ENCODE measurements around the gene EDIL3.
"Not testable (repeated sequence)": the region's sequence is repeated elsewhere in the genome, so short reads cannot be mapped to it uniquely, and the experiment has no call there.

Gene EDIL3

DNA sequence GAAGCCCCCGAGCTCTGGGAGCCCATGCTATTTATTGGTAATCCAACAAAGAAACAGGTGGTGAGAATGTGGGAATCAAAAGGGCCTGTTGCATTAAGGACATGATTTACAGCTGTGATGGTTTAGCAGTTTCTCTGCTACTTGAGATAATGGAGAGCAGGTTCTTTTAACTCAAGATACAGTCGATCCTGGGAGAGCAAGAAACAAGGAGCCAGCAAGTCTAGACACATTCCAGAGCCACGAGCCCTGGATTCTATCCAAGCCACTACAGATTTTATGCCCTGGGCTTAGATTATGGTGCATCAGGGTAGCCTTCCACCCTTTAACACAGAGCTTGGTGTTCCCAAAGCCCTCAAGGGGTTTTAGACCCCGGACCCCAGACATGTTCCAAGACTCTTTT lies 87.0 kb downstream of the EDIL3 start:
- not testable (repeated sequence) for DNase-seq

DNA sequence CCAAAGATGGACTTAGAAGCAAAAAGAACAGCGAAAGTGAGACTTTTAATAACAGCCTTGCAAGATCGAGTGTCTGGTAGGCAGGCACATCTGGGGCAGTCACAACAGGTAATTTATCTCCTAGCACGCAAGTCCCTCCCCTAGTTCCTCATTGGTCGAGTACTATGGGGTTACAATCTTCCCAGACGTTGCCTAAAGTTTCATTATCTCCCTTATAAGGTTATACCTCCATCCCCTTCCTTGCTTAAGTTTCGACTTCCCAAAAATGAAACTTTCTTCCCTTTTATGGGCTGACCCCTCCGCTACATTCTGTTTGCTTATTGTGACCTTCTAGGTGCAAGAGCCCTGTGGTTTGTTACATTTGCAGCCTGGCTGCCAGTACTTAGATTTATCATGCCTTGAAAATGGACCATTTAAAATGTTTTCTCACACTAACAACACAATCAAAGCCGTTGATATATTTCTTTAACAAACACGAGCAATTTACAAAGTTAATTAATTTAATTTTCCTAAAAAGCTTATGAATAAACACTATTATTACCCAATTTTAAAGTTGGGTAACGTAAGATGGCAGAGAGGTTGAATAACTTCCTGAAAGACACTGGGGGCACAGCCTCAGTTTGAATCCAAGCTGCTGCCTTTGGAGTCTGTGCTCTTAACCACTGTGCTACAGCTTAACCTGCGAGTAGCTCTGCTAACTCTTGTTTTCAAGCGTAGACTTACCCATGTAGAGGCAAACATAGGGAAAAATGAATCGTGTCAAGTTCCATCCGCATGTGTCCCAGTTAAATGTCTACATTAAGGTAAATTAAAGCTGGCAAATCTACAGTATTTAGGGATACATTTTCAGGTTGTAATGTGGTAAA lies 91.7 kb downstream of the EDIL3 start:
- DNase-seq = no peak

DNA sequence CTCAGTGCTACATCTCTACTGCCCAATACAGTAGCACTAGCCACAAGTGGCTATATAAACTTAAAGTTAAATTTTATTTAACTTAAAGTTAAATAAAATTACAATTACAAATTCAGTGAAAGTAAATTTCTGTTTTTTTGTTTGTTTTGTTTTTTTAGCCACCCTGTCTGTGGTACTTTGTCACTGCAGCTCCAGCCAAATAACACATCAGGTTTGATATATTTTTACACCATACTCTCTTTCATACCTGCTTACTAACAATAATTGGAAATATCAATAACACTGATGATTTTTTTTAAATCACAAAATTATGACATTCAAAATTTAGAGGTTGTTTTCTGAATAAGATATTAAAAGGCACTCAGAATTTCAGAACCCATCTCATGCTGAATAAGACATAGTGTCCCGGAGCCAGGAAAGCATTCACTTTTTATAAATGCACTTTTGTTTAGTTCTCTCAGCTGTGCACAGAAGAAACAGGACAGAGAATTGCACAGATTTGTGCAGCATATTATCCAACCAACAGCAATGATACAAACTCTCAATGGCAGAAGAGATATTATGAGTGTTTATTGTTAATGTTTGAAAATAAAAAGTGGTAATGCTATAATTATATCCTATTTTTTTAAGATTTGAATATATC lies 92.6 kb downstream of the EDIL3 start:
- no peak for DNase-seq

DNA sequence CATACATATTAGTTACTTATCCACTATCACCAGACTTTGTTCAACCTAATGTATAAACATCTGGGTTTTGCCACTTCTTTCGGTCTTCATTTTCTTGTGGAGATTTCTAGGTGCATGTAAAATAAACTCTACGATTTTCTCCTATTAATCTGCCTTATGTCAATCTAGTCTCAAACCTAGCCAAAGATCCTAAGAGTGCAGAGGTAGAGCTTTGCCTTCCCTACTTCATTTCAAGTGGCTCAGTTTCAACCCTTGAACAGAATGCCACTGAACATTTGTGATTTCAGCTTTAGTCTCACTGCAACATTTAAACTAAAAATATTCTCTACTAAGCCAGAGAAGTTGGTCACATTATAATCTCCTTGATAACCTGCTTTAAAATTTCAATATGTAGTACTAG lies 94.0 kb downstream of the EDIL3 start:
- DNase-seq = no peak

DNA sequence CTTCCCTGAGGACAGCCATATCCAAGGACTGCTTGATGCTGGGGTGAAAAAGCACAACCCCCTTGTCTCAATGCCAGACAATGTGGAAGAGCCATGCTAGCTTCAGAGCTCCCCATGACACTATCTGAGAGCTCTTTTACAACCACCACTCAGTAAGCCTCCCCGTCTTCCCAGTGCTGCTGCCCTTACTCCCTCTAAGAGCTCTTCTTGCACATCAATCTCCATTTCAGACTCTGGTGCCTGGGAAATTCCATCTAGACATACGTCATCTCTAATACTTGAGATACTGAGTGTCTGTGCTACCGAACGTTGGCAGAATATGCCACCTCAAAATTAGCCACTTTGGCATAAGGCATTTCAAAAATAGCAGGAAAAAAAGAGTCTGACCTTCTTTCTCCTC lies 94.5 kb downstream of the EDIL3 start:
- DNase-seq = no peak

DNA sequence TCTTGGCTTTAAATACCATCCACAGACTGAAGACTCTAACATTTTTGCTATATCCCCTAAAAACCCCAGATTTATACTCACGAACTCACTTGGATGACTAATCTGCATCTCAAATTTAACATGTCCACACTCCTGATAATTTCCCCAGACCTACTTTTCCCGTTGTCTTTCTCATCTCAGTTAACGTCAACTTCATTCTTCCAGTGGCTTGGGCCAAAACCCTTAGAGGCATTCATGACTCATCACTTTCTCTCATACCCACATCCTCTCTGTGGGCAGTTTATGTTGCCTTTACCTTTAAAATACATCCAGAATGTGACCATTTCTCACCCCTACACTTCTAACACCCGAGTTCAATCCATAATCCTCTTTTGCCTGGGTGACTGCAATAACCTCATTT lies 96.7 kb downstream of the EDIL3 start:
- DNase-seq = no peak

DNA sequence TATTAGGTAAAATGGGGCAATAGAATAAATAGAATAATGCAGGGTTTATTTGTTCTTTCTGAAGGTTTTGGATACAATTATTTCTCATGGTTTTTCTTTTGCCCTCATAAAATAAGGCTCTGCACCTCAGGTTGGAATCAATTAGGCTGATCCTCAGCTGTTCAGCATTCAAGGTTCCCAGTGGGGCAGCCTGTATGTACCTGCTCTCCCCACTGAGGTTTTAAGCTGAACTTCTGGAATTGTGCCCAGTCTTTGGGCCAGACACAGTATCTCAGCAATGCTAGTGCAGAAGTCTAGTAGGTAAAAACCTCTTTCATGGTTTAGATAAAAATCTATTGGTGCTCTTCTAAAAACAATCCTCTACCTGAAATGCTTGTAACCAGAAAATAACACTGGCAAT lies 98.0 kb downstream of the EDIL3 start:
- no peak for DNase-seq

DNA sequence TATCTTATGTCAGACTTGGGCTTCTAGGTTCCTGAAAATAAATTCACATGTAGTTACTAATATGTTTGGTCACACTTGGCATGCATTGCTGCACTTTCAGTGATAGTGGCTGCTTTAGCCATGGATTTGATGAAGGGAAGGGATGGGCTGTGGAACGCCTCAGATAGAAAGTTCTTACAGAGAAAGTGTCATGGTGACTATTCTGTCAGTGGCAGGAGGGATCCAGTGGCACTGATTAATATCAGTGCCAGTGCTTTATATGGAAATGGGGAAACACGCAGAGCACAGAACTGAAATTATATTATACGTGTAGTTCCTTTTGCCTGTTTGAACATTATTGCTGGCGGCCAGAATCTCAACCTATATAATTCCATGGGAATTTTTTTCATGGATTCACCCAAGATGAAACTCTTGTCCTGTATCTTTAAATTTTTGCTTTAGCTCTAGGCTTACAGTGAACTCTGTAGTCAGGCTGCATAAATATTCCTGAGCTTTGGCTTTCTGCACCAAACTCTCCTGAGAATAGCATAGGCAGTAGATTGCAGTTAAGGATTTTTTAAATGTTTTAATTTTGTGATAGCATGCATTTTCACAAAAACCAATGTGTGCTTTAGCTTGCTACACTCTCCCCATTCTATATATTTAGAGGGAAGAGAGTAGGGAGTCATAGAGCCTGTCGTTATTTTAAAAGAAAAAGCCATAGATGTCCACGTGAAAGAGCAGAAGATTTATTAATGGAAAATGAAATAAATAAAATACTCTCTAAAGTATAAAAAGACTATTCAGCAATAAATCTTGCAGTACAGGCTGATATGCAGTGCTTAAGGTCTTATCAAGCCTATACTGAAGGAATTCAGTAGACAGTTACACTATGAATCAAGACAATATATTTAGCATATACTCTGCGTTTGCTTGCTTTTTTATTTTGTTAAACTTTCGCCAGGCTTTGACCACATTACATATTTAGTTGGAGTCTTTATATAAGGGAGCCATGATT lies 98.7 kb downstream of the EDIL3 start:
- DNase-seq = no peak

DNA sequence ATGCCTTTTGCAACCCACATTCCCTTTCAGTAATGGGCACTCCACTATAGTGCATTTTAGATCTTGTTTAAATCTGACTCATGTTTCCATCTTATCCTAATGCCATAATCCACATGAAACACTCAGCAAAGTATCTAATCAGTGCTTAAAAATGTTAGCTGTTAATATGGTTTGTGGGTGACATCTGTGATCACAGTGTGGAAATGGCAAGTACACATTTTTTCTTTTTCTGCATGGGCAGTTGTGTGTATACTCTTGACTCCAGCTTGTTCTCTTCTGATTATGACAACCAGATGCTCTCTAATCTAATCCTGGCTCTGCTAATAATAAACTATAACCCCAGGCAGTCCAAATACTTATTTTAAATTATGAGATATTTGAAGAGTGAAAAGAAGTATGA lies 103.3 kb downstream of the EDIL3 start:
- no peak for DNase-seq

DNA sequence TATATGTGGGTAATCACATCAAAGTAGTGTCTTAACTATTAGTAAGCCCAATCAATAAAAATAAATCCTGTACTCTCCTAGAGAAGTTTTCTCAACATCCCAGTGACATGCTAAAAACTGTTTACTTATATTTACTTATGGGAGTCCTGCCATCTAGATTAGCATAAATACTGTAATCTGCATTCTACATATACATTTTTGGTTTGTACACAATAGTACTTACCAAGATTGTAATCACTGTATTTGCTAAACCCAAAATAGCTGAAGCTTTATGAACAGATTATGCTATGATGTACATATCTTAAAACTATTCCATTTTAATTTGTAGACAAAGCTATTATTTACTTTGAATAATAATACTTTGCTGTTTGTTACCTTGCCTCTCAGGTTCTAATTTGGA lies 105.4 kb downstream of the EDIL3 start:
- no peak for DNase-seq

DNA sequence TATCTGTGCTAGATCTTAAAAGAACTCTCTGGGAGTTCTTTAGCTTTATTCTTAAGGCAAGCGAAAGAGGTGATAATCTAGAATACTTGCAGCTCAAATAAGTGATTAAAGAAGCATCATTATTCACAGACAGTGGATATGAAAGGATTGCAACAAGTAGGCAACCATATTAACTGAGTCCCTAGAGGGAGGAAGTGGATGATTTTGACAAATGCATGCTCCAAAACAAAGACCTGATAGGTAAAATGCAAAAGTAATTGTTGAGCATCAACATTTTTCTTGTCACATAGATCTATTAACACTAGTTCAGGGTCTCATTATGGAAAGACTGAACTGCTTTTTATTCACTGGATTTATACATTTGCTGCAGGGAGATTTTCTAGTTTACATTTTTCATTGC lies 109.1 kb downstream of the EDIL3 start:
- DNase-seq = no peak

DNA sequence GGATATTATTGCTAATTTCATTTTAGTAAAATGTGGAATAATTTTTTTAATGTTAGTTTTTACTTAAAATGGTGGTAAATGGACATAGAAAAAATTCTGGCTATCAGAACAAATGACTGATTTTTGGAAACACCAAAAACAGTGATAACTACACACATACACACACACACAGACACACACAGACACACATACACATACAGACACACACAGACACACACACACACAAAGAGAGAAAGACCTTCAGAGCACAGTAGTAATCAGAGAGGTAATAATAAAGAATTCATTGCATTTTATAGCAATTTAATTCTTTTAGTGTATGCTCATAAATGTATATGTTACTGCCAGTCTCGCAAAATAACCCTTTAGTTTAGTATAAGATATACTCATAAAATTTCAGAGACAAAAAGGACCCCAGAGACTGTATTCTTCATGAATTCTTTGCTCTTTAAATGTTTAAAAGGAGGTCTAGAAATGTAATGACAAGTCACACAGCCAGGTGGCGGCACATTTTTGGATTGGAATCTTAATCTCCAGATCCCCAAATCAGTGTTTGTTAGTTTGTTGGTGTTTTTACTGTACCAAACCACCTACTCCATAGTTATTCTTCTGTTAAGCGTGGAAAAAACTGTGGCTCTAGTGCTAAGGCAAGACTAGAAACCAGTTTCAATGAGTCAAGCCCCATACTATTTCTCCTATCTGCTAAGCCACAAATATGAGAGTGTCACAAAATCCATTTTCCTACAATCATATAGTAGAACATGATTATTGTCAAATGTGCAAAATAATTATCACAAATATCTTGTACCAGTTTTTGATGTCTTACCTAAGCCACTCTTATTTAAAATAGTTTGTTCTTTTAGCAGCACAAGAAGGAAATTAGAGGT lies 109.9 kb downstream of the EDIL3 start:
- peak; percentile 26 for DNase-seq

DNA sequence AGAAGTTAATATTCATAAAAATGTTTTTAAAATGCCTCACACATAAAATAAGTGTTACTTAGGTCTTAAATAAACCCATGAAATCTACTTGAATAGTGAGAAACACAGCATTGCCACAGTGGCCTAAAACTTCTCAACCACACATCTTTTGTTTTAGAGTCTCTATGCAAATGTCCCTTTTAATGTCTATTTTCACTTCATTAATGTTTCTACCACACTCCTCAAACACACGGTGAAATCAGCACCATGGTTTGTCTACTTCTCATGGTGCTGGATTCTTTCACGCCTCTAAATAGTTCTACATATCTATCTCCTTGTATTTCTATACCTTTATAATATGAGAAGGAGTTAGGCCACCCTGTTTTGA lies 111.2 kb downstream of the EDIL3 start:
- no peak for DNase-seq

DNA sequence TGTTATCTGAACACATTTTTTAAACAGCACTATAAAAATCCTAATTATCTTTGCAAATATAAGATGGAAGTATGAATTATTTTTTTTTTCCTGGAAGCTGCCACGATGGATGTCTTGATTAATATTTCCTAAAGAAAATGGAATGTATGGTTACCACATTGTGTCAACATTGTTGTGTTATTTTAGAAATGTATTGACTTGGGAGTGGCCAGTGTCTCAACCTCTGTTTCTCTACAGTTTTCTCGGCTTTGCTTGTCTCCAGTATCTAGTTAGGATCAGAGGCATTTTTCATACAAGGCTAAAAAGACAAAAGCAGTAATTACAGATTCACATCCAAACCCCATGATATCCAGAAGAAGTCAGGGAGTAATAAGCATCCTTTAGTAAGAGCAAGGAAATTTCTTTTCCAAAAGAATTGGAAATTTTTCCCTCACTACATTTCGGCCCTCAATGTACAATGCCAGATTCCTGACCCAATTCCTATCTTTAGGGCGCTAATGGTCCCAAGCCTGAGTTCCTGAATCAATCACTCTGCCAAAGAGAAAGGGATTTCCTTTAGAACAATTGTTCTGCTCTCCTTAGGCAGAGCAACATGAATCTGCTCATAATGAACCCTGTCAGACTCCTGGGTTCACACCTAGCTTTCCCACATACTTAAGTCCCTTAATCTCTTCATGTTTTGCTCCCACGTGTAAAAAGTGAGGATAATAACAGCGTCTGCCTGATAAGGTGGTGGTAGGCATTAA lies 111.7 kb downstream of the EDIL3 start:
- DNase-seq = no peak

DNA sequence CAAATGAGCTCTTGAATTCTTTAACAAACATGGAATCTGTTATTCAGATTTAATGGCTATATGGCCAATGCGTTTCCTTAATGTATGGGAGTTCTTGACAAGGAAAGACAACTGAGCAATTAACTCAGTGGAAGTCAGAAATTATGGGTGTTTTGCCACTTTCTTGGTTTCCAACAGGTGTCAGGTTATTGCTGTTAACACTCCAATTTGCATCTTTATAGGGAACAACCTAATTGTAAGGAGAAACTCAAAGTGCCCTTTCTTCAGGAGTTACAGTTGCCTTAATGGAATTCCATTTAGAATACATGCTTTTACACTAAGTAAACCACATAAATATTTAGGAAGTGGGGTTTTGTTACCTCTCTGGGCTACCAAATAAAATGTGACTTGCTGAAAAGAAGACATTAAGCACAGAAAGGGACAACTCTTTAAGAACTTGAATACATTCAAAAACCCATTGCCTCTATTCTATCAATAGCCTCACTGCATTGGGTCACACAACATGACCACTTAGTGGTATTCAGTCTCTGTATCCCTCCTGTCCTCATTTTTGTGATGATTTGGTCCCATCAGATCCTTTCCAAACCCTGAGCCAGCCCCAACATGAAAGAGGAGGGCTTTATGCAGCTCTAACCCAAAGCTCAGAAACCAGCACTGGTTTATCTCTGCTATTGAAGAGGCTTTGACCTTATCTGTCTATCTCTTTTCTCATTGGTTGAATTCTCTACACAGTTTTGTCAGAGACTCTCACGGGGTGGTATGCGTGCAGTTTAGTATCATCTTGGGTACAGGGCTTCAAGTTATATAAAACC lies 118.7 kb downstream of the EDIL3 start:
- DNase-seq = no peak

DNA sequence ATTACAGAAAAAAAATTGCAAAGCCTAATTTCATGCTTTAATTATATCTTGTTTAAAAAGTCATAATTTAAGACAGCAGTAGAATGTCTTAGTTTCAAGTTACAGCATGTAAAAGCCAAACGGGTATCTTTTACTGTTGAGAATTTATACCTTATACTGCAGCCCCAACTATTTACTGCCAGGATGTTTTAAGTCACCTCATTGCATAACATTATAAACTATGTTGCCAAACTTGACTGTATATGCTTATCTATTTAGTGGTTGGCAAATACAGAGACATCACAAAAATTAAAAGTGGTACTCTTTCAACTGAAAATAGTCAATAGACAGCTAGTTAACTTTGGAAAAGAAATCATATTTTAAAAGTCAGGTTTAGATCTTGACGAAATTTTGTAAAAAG lies 119.5 kb downstream of the EDIL3 start:
- no peak for DNase-seq

DNA sequence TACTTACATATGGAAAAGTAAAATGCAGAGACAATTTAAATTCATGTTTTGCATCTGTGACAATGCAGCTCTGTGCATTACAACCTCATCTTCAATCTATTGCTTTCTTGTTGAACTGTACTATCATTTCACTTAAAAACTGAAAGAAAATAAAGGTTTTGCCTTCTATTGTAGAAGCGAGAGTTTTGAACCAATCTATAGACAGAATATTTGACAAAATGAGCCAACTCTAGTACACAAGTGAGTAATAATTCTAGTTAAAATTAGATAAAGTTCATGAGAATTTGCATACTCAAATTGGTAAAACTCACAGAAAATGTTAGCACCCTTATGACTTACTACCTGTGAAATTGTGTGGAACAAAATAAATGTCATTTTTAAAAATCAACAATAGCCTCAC lies 123.7 kb downstream of the EDIL3 start:
- DNase-seq = no peak

DNA sequence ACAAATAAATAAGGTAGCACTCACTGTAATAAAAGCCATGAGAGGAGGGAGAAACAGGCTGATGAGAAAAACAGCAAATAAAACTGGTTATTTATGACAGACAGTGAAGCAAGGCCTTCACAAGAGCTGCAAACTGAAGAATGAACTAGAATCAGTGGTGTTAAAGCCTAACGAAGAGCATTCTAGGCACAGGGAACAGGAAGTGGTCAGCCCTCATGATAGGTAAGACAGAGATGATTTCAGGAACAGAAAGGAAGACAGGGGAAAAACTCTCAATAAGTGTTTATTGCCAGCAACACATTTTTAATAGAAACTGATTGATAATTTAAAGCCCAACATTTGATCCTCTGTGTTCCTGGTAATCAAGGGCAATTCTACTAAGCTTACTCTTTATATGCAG lies 124.5 kb downstream of the EDIL3 start:
- DNase-seq = no peak

DNA sequence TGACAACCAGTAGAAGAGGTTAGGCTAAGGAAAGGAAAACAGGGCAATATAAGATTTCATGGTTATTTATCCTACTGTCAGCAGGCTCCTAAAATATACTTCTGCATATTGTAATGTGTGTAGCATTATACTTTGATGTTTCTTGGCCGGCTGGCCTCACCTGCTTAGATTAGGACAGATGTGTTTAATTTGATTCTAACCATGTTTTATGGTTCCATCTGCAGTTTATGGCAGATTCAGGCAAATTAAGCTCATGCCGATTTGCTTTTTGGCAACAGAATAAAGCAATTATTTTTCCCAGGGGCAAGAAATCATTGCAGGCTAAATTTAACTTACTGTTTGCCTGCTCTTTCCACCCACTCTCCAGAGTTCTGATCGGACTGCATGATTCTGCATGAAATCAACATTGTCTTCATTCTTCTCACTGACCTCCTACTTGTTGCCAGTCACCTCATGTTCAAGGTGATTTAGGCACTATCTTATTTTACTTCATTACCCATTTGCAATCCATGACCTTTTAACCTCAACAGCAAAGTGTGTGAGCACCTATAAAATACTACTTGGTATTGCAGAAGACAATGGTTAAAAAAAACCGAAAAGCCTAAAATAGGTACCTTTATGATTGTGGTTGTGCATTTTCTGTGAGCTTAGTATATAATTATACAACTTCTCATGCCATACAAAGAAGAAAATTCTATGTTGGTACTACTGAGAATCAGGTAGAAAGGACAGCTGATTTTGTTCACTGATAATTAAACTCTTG lies 125.2 kb downstream of the EDIL3 start:
- no peak for DNase-seq

DNA sequence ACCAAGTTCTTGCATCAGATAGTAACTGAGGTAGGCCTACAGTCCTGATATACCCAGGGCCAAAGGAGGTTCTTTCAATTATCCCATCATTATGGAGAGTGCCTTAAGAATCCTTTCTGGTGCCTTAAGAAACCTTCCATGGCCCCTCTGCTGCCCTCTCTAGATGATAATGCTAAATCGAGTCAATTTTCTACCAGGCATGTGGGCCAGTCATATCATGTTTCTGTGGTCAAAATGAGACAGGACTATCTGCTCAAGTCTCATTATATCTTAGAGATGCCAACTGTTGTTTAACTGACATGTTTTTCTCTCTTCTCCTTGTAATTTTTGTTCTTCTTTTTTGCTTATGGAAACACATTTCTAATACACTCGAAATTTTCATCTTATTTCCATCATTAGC lies 127.6 kb downstream of the EDIL3 start:
- no peak for DNase-seq

All from stimulated activated CD8-positive, alpha-beta memory T cell treated with anti-CD3 and anti-CD28 coated beads, Interleukin-4, amount 100 ng/mL, for 48 hours (primary cell).